HepG2 (cell line): ENCODE results near the gene KSR1. TPM values are rescaled to one million over a fixed set of nuclear protein-coding genes. Genes with fewer than 3 reads are reported as not detected.

Experiments
- AKAP8 ChIP-seq: sonication (generic); formaldehyde crosslinking; IDR thresholded peaks from 2 replicates; pipeline ENCODE4 v1.5.1; 2020; ENCODE audit warnings: mild to moderate bottlenecking, missing genetic modification reagents
- DMTF1 ChIP-seq: sonication (generic); formaldehyde crosslinking; IDR thresholded peaks from 2 replicates; pipeline ENCODE4 v1.4.0; 2020; ENCODE audit warnings: mild to moderate bottlenecking, missing genetic modification reagents
- HMGXB4 ChIP-seq, 2 experiments: sonication (generic) in 1 of 2; formaldehyde crosslinking in 1 of 2; IDR thresholded peaks; 2 replicates each; pipeline versions ENCODE4 v1.4.0 to v1.6.1; 2018 to 2020; ENCODE audit warnings: missing genetic modification reagents in 2 of 2, borderline replicate concordance in 1 of 2, low read depth in 1 of 2, mild to moderate bottlenecking in 1 of 2, missing biosample characterization in 1 of 2
- KDM5B ChIP-seq: sonication (generic); formaldehyde crosslinking; IDR thresholded peaks from 2 replicates; pipeline ENCODE4 v1.4.0; 2020; ENCODE audit warnings: missing genetic modification reagents, mild to moderate bottlenecking, borderline replicate concordance
- KLF15 ChIP-seq: sonication (generic); formaldehyde crosslinking; IDR thresholded peaks from 2 replicates; pipeline ENCODE4 v1.8.1; 2023; ENCODE audit warnings: borderline replicate concordance, mild to moderate bottlenecking, inconsistent platforms, missing genetic modification reagents, mixed read lengths
- NBN ChIP-seq: fragments of 450-650 bp; conservative IDR thresholded peaks from 2 replicates; pipeline ENCODE4 v1.6.1; 2017
- NR2F2 ChIP-seq: IDR thresholded peaks from 2 replicates; pipeline ENCODE4 v1.6.1; 2012; ENCODE audit warnings: low read depth, inconsistent platforms, borderline replicate concordance
- PBX3 ChIP-seq: sonication (generic); formaldehyde crosslinking; IDR thresholded peaks from 2 replicates; pipeline ENCODE4 v1.8.1; 2023; ENCODE audit warnings: missing genetic modification reagents, inconsistent platforms, borderline replicate concordance
- PHF20 ChIP-seq: sonication (generic); formaldehyde crosslinking; IDR thresholded peaks from 2 replicates; pipeline ENCODE4 v1.5.0; 2020; ENCODE audit warnings: mild to moderate bottlenecking, missing genetic modification reagents
- SMYD3 ChIP-seq: sonication (generic); formaldehyde crosslinking; IDR thresholded peaks from 2 replicates; pipeline ENCODE4 v1.8.1; 2023; ENCODE audit warnings: mild to moderate bottlenecking, missing genetic modification reagents
- SP5 ChIP-seq: IDR thresholded peaks from 2 replicates; pipeline ENCODE4 v1.6.1; 2016; ENCODE audit warnings: low read depth, borderline replicate concordance
- SRSF4 ChIP-seq: fragments of 200-400 bp; formaldehyde crosslinking; IDR thresholded peaks from one replicate; pipeline ENCODE4 v1.6.1; 2018; ENCODE audit warnings: mild to moderate bottlenecking, low read depth, low read length, moderate library complexity; ENCODE audit not compliant: poor library complexity, severe bottlenecking
- TBX3 ChIP-seq: fragments of 450-650 bp; IDR thresholded peaks from 2 replicates; pipeline ENCODE4 v1.6.1; 2017; ENCODE audit warnings: antibody characterized with exemption, mild to moderate bottlenecking, inconsistent platforms, borderline replicate concordance
- TCF12 ChIP-seq, 2 experiments: fragments of 450-650 bp in 1 of 2; sonication (generic) in 1 of 2; formaldehyde crosslinking in 1 of 2; IDR thresholded peaks; 2 replicates each; pipeline versions ENCODE4 v1.6.1 to v1.8.0; 2017 to 2022; ENCODE audit warnings: antibody characterized with exemption in 1 of 2, mild to moderate bottlenecking in 1 of 2, missing genetic modification reagents in 1 of 2, moderate library complexity in 1 of 2
- ZBTB21 ChIP-seq: sonication (generic); formaldehyde crosslinking; IDR thresholded peaks from 2 replicates; pipeline ENCODE4 v1.4.0; 2020; ENCODE audit warnings: missing genetic modification reagents
- ZFP62 ChIP-seq: sonication (generic); formaldehyde crosslinking; IDR thresholded peaks from 2 replicates; pipeline ENCODE4 v1.4.0; 2020; ENCODE audit warnings: missing genetic modification reagents
- ZNF230 ChIP-seq: sonication (generic); formaldehyde crosslinking; IDR thresholded peaks from 2 replicates; pipeline ENCODE4 v1.4.0; 2020; ENCODE audit warnings: mild to moderate bottlenecking, missing genetic modification reagents
- ZNF333 ChIP-seq: sonication (generic); formaldehyde crosslinking; IDR thresholded peaks from 2 replicates; pipeline ENCODE4 v1.4.0; 2020; ENCODE audit warnings: mild to moderate bottlenecking, missing genetic modification reagents, borderline replicate concordance
- ZNF639 ChIP-seq: conservative IDR thresholded peaks from 2 replicates; pipeline ENCODE4 v1.6.1; 2018; ENCODE audit warnings: missing genetic modification reagents
- ZNF720 ChIP-seq: sonication (generic); formaldehyde crosslinking; IDR thresholded peaks from 2 replicates; pipeline ENCODE4 v1.4.0; 2020; ENCODE audit warnings: missing genetic modification reagents
- ZNF75D ChIP-seq: sonication (generic); formaldehyde crosslinking; IDR thresholded peaks from 2 replicates; pipeline ENCODE4 v1.8.1; 2023; ENCODE audit warnings: missing genetic modification reagents, mild to moderate bottlenecking, borderline replicate concordance
- ZNF761 ChIP-seq: sonication (generic); formaldehyde crosslinking; conservative IDR thresholded peaks from 2 replicates; pipeline ENCODE4 v1.4.0; 2020; ENCODE audit warnings: mild to moderate bottlenecking, missing genetic modification reagents
- ZNF768 ChIP-seq: sonication (generic); formaldehyde crosslinking; IDR thresholded peaks from 2 replicates; pipeline ENCODE4 v1.4.0; 2020; ENCODE audit warnings: missing genetic modification reagents
- ZSCAN9 ChIP-seq: IDR thresholded peaks from 2 replicates; pipeline ENCODE4 v1.6.1; 2016; ENCODE audit warnings: borderline replicate concordance
- polyA plus RNA-seq, 8 experiments: library from polyadenylated mRNA; depleted of rRNA in 3 of 8; stranded (reverse) in 7 of 8; unstranded in 1 of 8; fragments of >200 nt; fragmentation: Illumina TruSeq in 4 of 8; extraction: Trizol in 4 of 8; gene quantifications; 2 replicates each; pipeline versions ENCODE4 v1.2.1 to v1.2.3, GENCODE V29; 2011 to 2016; ENCODE audit warnings: low read depth in 4 of 8, missing spikeins in 1 of 8, mixed read lengths in 1 of 8; ENCODE audit not compliant: insufficient read depth in 1 of 8
- total RNA-seq, 5 experiments: library from RNA; depleted of rRNA; stranded (reverse); fragments of >200 nt; fragmentation: Illumina TruSeq; extraction: Trizol; gene quantifications; 2 replicates each; pipeline ENCODE4 v1.2.3, GENCODE V29; 2016; ENCODE audit warnings: low read depth in 1 of 5

Gene KSR1
- total and polyA plus RNA-seq, 2 of the 13 experiments (the other 11 are each of a cell fraction or from before 2014, with no cell fraction given), result 10.1 to 16.6 TPM

- TF ChIP-seq ZNF720 (no peak), SP5 (CRISPR knock-in tag) (0 out of 2 replicates have a peak, but pooled peaks have one; percentile 12), TCF12 (IDR thresholded peaks at IDR 0.05) (no peak), TCF12 (CRISPR knock-in tag; IDR thresholded peaks at IDR 0.05) (no peak), NR2F2 (no peak), KLF15 (no peak), HMGXB4 (CRISPR knock-in tag; IDR thresholded peaks at IDR 0.05; ENCODE audit: borderline replicate concordance in 1 of 2, low read depth in 1 of 2) (no peak), TBX3 (no peak), ZBTB21 (CRISPR knock-in tag) (no peak), ZFP62 (CRISPR knock-in tag) (no peak), PHF20 (no peak), SMYD3 (CRISPR knock-in tag) (no peak), NBN (no peak), ZNF639 (CRISPR knock-in tag) (no peak), ZNF761 (CRISPR knock-in tag) (no peak), AKAP8 (CRISPR knock-in tag) (no peak), KDM5B (CRISPR knock-in tag) (peak; percentile 49; the same call in 1 of the 2 replicates), ZSCAN9 (CRISPR knock-in tag) (no peak), ZNF768 (CRISPR knock-in tag) (no peak; the same call in 1 of the 2 replicates), ZNF230 (CRISPR knock-in tag) (no peak), PBX3 (CRISPR knock-in tag) (no peak), ZNF333 (CRISPR knock-in tag) (no peak), ZNF75D (CRISPR knock-in tag) (no peak), DMTF1 (CRISPR knock-in tag) (no peak), SRSF4 (no peak)
These were observed 64.4 kb downstream of the KSR1 start (continued) for GRCh38 chr17:27520491-27521185.
